ENCODE data around the gene PPP3CB. TPM values are rescaled to one million over a fixed set of nuclear protein-coding genes. Genes with fewer than 3 reads are reported as not detected.
A peak's percentile ranks its signal among the peaks of the same experiment; 100 is the strongest.

The PPP3CB gene
- 10 to 100 TPM; 48.4 to 50.2 TPM for total RNA-seq

DNA sequence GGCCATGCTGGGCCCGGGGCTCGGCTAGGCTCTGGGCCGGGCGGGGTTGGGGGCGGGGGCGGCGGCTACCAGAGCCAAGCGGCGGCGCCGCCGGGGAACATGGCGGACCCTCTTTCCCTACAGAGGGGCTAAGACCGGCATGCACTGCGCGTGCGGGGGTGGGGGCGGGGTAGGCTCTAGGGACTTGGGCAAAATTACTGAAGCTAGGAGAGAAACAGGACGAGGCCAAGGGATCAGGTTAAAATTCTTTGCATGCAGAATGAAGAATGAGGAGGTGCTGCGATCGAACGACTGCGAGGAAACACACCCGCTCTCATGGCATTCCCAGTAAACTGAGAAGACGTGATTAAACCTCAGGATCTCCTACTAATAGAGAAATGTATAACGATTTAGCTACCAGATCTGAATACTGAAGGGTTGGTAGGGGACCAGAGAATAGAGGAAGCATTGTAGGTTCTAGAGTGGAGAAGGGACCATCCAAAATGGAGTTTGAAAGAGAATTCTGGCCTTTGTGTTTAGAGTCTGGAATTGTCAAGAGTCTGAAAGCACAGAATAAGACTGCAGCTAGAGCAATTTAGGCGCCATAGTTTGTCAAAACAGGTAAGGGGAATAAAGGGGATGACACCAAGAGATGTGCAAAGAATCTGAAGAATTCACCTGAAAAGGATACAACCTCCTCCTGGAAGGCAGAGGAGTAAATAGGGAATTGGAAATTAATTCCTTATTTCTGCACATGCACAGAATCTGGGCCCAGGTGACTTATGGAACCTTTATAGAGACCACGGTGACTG lies at the start of gene PPP3CB:
PPP3CB (minus strand) TSS at position 141 of the 791 bp plus-strand sequence; CDS start at position 6, 135 bp downstream.
- H3K27ac Mint-ChIP-seq = peak within 1 kb of the TSS; percentile 91
- H3K36me3 Mint-ChIP-seq = no peaks in the 10 kb centered on the region
- POLR2A ChIA-PET = interaction anchor here (0.9 to 2.3 kb wide), 7 partner anchors 11 to 400 kb away, joined by 3 to 15 read pairs (median 3); partner anchors contain the start of genes ANXA7 and DNAJC9
- intact Hi-C loops (cut with micrococcal nuclease) = loop anchor here (1.0 kb wide), 5 partner anchors 18 to 249 kb away; partner anchors contain the start of genes ANXA7, DNAJC9, MRPS16 and SEC24C
- peak within 1 kb of the TSS; percentile 86 for H3K4me3 Mint-ChIP-seq
- H3K9me3 Mint-ChIP-seq = no peaks in the 10 kb centered on the region
- no peaks in the 10 kb centered on the region for H3K27me3 Mint-ChIP-seq
- peaks cover 42% of the 10 kb centered on the region for H3K4me1 Mint-ChIP-seq (ENCODE audit: low read depth)
- CTCF ChIA-PET = interaction anchor here (0.6 kb wide), 1 partner anchor 282 kb away, joined by 3 read pairs; no protein-coding TSS in a partner anchor
- DNase-seq = peak; percentile 96

DNA sequence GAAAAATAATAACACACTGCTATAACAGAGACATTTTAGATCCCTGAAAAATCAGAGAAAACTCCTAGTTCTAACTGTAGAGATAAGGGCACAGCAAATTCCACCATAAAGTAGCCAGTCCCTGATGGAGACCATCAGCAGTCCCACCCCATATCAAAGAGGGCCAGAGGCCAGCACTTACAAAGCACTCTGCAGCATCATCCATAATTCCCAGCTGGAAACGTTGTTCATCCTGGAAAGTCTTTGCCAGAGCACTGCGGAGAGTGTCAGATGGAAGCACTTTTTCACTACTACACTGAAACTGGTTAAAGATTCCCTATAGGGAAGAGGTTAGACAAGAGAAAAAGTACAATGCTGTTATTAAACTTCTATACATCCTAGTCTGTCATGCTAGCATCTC lies 49.5 kb upstream of the PPP3CB start:
- peaks cover 3% of the 10 kb centered on the region for H3K36me3 Mint-ChIP-seq
- POLR2A ChIA-PET = no interaction called here
- no peaks in the 10 kb centered on the region for H3K9me3 Mint-ChIP-seq

DNA sequence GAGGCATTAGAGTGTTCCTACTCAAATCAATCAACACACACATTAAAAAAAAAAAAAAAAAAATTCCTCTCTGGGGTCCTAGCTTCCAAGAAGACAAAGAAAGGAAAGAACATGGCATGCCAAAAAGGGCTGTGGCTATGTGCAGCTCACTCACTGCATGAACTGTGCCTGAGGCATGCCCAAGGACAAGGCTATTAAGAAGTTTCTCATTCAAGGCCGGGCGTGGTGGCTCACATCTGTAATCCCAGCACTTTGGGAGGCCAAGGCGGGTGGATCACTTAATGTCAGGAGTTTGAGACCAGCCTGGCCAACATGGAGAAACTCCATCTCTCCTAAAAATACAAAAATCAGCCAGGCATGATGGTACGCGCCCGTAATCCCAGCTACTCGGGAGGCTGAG lies 41.9 kb upstream of the PPP3CB start:
- Mint-ChIP-seq H3K27ac (no peak overlapping the region), H3K36me3 (peaks cover 4% of the 10 kb centered on the region), H3K4me3 (no peak overlapping the region), H3K9me3 (no peaks in the 10 kb centered on the region), H3K27me3 (no peaks in the 10 kb centered on the region), H3K4me1 (ENCODE audit: low read depth) (peaks cover 14% of the 10 kb centered on the region)
- POLR2A ChIA-PET = interaction anchor here (0.6 kb wide), 1 partner anchor 110 kb away, joined by 5 read pairs; no protein-coding TSS in a partner anchor
- CTCF ChIA-PET = interaction anchor here (0.9 to 1.4 kb wide), 2 partner anchors 105 to 106 kb away, joined by 3 to 6 read pairs; no protein-coding TSS in a partner anchor
- intact Hi-C loops (cut with micrococcal nuclease) = no loop called here
- no peak for DNase-seq

More for the DNA sequence above, 49.5 kb upstream of the PPP3CB start:
- Mint-ChIP-seq H3K4me1 (ENCODE audit: low read depth) (no peaks in the 10 kb centered on the region), H3K4me3 (no peak overlapping the region), H3K27ac (no peak overlapping the region), H3K27me3 (no peaks in the 10 kb centered on the region)
- CTCF ChIA-PET = no interaction called here
- DNase-seq = no peak
- intact Hi-C loops (cut with micrococcal nuclease) = no loop called here

DNA sequence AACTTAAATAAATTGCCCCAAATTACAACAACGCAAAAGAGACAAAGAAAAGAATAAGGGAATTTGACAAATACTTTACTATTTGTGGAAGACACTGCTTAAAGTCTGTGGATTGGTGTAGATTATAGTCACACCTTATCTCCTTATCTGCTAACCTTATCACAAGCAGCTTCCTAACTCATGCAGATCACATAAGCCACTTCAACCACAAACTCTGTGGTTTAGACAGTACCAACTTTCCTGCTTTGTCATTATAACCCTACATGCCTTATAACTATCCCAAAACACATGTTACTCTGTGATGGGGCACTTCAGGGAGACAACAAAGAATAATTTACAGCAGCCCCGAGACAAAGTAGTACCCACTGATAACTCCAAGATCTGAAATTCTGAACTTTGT lies 41.5 kb upstream of the PPP3CB start:
- intact Hi-C loops (cut with micrococcal nuclease) = no loop called here
- DNase-seq = no peak
- POLR2A ChIA-PET = interaction anchor here (0.6 kb wide), 1 partner anchor 111 kb away, joined by 5 read pairs; no protein-coding TSS in a partner anchor
- no peaks in the 10 kb centered on the region for H3K27me3 Mint-ChIP-seq
- H3K27ac Mint-ChIP-seq = no peak overlapping the region
- H3K4me1 Mint-ChIP-seq (ENCODE audit: low read depth) = peaks cover 14% of the 10 kb centered on the region
- no peak overlapping the region for H3K4me3 Mint-ChIP-seq
- H3K36me3 Mint-ChIP-seq = peaks cover 4% of the 10 kb centered on the region
- H3K9me3 Mint-ChIP-seq = no peaks in the 10 kb centered on the region
- CTCF ChIA-PET = interaction anchor here (0.6 to 1.4 kb wide), 2 partner anchors 104 to 107 kb away, joined by 3 to 6 read pairs; no protein-coding TSS in a partner anchor

DNA sequence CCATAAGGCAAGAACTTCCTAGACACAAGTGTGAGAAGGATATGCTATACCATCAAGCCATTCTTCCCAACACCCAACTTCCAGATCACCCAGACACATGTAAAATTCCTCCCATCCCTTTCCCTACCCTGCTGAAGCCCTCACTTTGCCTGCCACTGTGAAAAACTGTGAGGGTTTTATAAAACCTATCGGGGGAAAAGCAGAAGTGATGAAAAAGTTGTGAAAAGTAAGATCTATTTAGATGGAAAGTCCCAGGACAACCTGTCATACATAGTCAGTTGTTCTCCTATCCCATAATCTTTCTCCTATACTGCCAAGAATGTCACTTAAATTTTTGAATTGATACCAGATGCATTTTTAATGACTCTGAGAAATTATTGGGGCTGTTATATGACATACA lies 39.0 kb upstream of the PPP3CB start:
- Mint-ChIP-seq H3K9me3 (no peaks in the 10 kb centered on the region), H3K4me1 (ENCODE audit: low read depth) (peaks cover 14% of the 10 kb centered on the region), H3K4me3 (no peak overlapping the region), H3K27ac (no peak overlapping the region), H3K36me3 (peaks cover 2% of the 10 kb centered on the region), H3K27me3 (no peaks in the 10 kb centered on the region)
- no peak for DNase-seq
- ChIA-PET CTCF (no interaction called here), POLR2A (no interaction called here)
- intact Hi-C loops (cut with micrococcal nuclease) = no loop called here

DNA sequence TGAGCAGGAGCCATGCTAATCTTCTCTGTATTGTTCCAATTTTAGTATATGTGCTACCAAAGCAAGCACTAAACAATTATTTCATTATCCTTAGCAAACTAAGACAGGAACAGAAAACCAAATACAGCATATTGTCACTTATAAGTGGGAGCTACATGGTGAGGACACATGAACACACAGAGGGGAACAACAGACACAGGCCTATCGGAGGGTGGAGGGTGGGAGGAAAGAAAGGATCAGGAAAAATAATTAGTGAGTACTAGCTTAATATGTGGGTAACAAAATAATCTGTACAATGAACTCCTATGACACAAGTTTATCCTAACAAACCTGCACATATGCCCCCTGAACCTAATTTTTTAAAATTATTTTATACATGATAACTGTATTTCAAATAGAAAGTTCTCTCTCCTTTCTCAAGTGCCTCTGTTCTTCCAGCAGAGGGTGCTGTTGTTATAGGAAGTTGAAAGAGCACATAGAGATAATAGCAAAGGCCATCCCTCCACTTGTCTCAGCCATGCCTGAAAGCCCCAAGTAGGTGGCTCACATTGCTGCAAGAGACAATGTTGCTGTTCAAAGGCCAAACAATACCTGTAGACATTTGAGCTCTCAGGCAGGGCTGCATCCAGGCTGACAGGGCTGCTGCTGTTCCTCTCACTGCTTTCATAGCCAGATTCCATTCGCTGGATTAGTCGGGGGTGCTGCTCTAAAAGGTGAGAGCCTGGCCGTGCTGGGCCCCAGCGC lies 33.4 kb upstream of the PPP3CB start:
- ChIA-PET CTCF (interaction anchor here (0.5 to 8.2 kb wide), 20 partner anchors 9 to 149 kb away, joined by 3 to 219 read pairs (median 3); partner anchors contain the start of gene MYOZ1), POLR2A (no interaction called here)
- intact Hi-C loops (cut with micrococcal nuclease) = loop anchor here (1.0 to 5.0 kb wide), 3 partner anchors 98 to 1167 kb away; no protein-coding TSS in a partner anchor
- peaks cover 6% of the 10 kb centered on the region for H3K36me3 Mint-ChIP-seq
- H3K4me1 Mint-ChIP-seq (ENCODE audit: low read depth) = no peaks in the 10 kb centered on the region
- no peak overlapping the region for H3K4me3 Mint-ChIP-seq
- H3K9me3 Mint-ChIP-seq = no peaks in the 10 kb centered on the region
- H3K27ac Mint-ChIP-seq = no peak overlapping the region
- H3K27me3 Mint-ChIP-seq = no peaks in the 10 kb centered on the region
- DNase-seq = peak; percentile 44

DNA sequence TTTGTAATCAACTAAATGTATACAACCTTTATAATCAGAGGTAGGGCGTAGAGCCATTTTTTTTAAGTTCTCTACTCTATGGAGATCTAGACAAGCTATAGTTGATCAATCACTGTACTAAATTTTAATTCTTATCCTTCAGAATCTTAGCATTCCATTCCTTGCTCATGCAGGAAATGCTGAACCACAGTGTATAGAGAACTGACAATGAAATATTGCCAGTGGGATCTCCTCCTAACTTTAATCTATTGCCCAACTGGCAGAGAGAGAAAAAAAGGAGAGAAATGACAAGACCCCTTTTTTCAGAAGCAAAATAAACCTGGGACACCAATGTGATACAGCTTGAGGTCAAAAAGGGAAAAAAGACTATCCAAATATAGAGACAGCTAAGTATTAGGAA lies 26.4 kb upstream of the PPP3CB start:
- Mint-ChIP-seq H3K36me3 (peaks cover 3% of the 10 kb centered on the region), H3K4me1 (ENCODE audit: low read depth) (no peaks in the 10 kb centered on the region), H3K27ac (no peak overlapping the region), H3K9me3 (no peaks in the 10 kb centered on the region), H3K27me3 (no peaks in the 10 kb centered on the region), H3K4me3 (no peak overlapping the region)
- no peak for DNase-seq
- POLR2A ChIA-PET = no interaction called here
- CTCF ChIA-PET = interaction anchor here (0.6 kb wide), 1 partner anchor 457 kb away, joined by 3 read pairs; no protein-coding TSS in a partner anchor
- intact Hi-C loops (cut with micrococcal nuclease) = no loop called here

DNA sequence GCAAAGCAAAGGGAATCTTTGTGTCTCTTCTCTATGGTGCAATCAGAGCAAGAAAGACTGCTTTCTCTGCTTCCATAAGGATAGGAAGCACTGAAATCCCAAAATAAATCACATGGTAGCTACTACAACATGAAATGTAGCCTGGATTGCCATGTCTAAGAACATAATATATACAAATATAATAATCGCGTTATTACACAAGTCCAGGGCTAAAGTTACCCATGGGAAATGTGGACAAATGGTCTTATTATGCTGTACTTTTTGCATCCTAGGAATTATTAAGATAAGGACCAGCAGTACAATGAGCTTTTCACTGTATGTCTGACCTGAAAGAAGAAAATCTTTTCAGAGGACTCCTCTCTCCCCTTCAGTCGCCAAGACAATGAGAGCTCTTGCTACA lies 23.5 kb upstream of the PPP3CB start:
- Mint-ChIP-seq H3K9me3 (no peaks in the 10 kb centered on the region), H3K27ac (no peak overlapping the region)

DNA sequence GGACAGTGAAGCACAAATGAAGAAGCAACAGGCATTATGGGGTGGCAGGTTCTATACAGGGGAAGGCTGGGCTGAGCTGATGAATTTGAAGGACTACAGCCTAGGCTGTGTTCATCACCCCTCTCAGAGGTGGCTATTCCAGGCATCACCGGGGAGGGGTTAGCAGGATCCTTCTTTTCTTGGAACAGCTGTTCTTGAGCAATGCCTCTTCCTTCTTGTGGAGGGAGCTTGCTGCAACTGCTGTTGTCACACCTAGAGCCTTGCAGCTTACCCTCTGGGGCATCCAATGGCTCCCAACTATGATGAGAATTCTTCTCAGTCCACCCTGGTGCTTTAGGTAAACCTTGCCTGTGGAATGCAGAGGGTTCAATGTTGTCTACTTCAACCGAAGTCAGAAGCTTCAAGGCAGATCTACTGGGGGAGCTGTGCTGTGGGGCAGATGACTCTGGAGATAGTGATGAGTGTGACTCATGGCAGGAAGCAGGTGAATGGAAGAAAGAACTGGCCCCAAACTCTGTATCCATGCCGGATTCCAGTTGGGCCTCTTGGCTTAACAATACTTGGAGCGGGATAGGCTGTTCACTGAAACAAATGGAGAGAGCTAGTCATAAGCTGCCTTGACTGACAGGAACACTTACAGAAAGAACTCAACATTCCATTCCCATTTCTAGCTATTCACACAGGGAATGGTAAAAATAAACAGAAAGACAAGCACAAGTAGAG lies 21.5 kb upstream of the PPP3CB start:
- H3K36me3 Mint-ChIP-seq = no peaks in the 10 kb centered on the region
- POLR2A ChIA-PET = interaction anchor here (0.6 kb wide), 1 partner anchor 10 kb away, joined by 4 read pairs; no protein-coding TSS in a partner anchor
- H3K27ac Mint-ChIP-seq = no peak overlapping the region
- H3K9me3 Mint-ChIP-seq = no peaks in the 10 kb centered on the region
- H3K4me1 Mint-ChIP-seq (ENCODE audit: low read depth) = no peaks in the 10 kb centered on the region
- H3K27me3 Mint-ChIP-seq = no peaks in the 10 kb centered on the region
- no peak overlapping the region for H3K4me3 Mint-ChIP-seq
- intact Hi-C loops (cut with micrococcal nuclease) = no loop called here
- CTCF ChIA-PET = interaction anchor here (0.6 to 1.6 kb wide), 3 partner anchors 12 to 456 kb away, joined by 4 to 10 read pairs (median 4); no protein-coding TSS in a partner anchor
- no peak for DNase-seq

More for the DNA sequence above, 23.5 kb upstream of the PPP3CB start:
- CTCF ChIA-PET = no interaction called here
- no peaks in the 10 kb centered on the region for H3K4me1 Mint-ChIP-seq (ENCODE audit: low read depth)
- no peak for DNase-seq
- H3K36me3 Mint-ChIP-seq = no peaks in the 10 kb centered on the region
- intact Hi-C loops (cut with micrococcal nuclease) = no loop called here
- POLR2A ChIA-PET = no interaction called here
- no peak overlapping the region for H3K4me3 Mint-ChIP-seq
- H3K27me3 Mint-ChIP-seq = no peaks in the 10 kb centered on the region

DNA sequence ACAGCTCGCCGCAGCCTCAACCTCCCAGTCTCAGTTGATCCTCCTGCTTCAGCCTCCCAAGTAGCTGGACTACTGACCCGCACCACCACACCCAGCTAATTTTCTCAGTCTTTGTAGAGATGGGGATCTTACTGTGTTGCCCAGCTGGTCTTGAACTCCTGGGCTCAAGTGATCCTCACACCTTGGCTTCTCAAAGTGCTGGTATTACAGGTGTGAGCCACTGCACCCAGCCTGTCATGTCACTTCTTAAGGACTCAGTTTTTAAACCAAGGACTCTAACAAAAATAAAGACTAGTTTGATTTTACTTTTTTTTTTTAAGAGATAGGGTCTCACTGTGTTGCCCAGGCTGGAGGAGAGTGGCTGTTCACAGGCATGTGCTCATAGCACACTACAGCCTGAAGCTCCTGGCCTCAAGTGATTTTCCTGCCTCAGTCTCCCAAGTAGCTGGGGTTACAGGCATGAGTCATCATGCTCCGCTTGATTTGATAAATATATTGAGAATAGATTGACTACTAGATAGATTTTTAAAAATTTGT lies 16.5 kb upstream of the PPP3CB start:
- Mint-ChIP-seq H3K4me1 (ENCODE audit: low read depth) (no peaks in the 10 kb centered on the region), H3K4me3 (no peak overlapping the region), H3K27me3 (no peaks in the 10 kb centered on the region), H3K27ac (no peak overlapping the region), H3K36me3 (no peaks in the 10 kb centered on the region), H3K9me3 (no peaks in the 10 kb centered on the region)
- CTCF ChIA-PET = interaction anchor here (1.5 kb wide), 1 partner anchor 131 kb away, joined by 4 read pairs; no protein-coding TSS in a partner anchor
- POLR2A ChIA-PET = no interaction called here
- intact Hi-C loops (cut with micrococcal nuclease) = no loop called here
- DNase-seq = no peak

DNA sequence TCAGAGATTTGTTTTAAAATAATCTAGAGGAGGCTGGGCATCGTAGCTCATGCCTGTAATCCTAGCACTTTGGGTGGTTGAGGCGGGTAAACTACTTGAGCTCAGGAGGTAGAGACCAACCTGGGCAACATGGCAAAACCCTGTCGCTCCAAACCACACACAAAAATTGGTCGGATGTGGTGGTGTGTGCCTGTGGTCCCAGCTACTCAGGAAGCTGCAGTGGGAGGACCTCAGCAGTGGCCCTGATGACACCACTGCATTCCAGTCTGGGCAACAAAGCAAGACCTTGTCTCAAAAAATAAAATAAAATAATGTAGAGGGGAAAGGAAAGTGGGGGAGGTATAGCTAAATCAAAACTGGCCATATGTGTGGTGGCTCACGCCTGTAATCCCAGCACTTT lies 13.9 kb upstream of the PPP3CB start:
- Mint-ChIP-seq H3K36me3 (peaks cover 3% of the 10 kb centered on the region), H3K9me3 (no peaks in the 10 kb centered on the region), H3K27ac (no peak overlapping the region), H3K4me1 (ENCODE audit: low read depth) (no peaks in the 10 kb centered on the region), H3K4me3 (no peak overlapping the region), H3K27me3 (no peaks in the 10 kb centered on the region)
- POLR2A ChIA-PET = no interaction called here
- intact Hi-C loops (cut with micrococcal nuclease) = no loop called here
- DNase-seq = peak; percentile 13
- CTCF ChIA-PET = interaction anchor here (0.6 to 0.8 kb wide), 2 partner anchors 15 to 20 kb away, joined by 3 to 4 read pairs; no protein-coding TSS in a partner anchor
